CD4-positive, alpha-beta T cell treated with Interleukin-17A for 1 hour (primary cell): ENCODE data around the gene CCSER2.
A peak's percentile ranks its signal among the peaks of the same experiment; 100 is the strongest.
"Not testable (repeated sequence)": the region's sequence is repeated elsewhere in the genome, so short reads cannot be mapped to it uniquely, and the experiment has no call there.

Experiments
- DNase-seq: peaks from one replicate; pipeline ENCODE4 v3.0.0-alpha.2; 2020

CCSER2 gene, protein sequence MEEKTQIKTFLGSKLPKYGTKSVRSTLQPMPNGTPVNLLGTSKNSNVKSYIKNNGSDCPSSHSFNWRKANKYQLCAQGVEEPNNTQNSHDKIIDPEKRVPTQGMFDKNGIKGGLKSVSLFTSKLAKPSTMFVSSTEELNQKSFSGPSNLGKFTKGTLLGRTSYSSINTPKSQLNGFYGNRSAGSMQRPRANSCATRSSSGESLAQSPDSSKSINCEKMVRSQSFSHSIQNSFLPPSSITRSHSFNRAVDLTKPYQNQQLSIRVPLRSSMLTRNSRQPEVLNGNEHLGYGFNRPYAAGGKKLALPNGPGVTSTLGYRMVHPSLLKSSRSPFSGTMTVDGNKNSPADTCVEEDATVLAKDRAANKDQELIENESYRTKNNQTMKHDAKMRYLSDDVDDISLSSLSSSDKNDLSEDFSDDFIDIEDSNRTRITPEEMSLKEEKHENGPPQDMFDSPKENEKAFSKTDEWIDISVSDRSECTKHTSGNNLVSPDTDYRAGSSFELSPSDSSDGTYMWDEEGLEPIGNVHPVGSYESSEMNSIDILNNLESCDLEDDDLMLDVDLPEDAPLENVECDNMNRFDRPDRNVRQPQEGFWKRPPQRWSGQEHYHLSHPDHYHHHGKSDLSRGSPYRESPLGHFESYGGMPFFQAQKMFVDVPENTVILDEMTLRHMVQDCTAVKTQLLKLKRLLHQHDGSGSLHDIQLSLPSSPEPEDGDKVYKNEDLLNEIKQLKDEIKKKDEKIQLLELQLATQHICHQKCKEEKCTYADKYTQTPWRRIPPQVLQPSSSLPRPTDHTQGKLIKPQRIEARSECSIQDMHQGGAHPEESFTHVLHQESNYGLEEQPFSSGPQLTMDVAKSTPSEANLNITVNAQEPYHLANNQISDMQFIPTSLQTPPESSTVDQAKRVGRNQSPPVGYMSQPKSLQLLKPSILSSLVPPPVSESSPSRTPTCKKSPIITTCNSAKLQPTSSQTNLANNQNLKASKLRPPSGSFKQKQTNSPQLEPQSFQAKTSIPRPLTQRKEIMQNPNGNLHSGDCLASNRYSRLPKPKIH

DNA sequence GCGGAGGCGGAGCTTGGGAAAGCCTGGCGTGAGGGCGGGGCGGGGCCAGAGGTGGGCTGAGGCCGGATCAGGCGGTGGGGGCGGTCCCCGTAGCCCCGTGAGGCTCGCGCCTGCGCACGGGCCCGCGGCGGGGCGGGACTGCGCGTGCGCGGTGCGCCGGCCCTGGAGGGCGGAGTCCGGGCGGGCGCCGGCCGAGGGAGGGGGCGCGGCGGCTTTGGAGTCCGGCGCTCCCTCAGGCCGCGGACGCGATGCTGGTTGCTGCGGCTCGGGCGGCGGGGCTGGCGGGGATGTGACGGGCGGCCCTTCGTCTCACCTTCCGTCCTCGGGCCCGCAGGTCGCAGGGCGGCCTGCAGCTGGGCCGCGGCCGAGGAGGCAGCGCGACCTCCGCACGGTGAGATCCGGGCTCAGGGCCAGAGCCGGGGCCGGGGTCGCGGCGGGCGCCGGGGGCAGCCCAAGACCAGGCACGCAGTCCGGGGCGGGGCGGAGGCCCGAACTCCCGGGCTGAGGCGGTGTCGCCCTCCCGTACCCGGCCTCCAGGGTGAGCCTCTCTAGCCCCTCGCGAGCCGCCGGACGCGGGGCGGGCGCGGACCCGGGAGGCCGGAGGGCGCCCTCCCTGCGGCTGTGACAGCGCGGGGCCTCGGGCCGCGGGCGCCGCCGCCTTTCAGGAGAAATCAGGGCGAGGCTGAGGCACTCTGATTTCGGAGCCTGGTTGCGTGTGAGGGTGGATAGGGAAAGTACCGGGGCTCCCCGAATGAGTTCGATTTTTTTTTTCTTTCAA, at the start of gene CCSER2:
CCSER2 (plus strand) TSS at position 172 of the 778 bp plus-strand sequence. CDS start 42,464 bp downstream, outside the sequence.
- DNase-seq: peak; percentile 92

- not testable (repeated sequence) for DNase-seq
Measured at GRCh38 chr10:84279876-84280475, 48.4 kb upstream of the CCSER2 start.

GRCh38 chr10:84286695-84287094, 41.7 kb upstream of the CCSER2 start:
- no peak for DNase-seq

- no peak for DNase-seq
Measured at GRCh38 chr10:84288151-84288550, 40.2 kb upstream of the CCSER2 start.

- no peak for DNase-seq
Measured at GRCh38 chr10:84289521-84290200, 38.7 kb upstream of the CCSER2 start.

DNA sequence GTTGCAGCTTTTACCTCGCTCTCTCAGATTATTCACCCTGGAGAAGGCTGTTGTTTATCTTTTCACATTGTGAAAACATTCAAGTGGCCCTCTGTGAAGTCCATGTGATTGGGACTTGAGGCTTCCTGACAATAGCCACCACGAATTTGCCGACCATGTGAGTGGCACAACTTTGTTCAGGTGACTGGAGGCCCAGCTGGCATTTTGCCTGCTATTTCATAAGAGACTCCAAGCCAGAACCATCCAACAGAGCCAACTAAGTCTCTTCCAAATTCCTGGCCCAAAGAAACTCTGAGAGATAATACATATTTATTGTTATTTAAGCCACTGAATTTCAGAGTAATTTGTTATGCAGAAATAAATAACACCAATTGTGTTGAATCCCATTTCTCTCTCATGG, 38.2 kb upstream of the CCSER2 start:
- DNase-seq: no peak

GRCh38 chr10:84291384-84291783, 37.0 kb upstream of the CCSER2 start:
- DNase-seq: no peak

DNA sequence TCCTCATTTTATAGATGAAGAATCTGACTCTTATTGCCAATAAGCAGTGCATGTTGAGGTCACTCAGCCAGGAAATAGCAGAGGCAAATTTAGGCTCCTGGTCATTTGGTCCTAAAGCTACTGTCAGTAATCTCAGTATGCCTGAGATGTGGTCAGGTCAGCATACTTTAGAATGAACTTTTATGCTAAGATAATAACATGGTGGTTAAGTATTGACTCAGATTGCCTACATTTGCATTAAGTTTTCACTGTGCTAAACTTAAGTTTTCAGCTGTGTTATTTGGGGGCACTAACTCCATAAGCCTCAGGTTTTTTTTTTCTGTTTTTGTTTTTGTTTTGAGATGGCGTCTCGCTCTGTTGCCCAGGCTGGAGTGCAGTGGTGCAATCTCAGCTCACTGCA, 35.9 kb upstream of the CCSER2 start:
- DNase-seq: no peak

DNA sequence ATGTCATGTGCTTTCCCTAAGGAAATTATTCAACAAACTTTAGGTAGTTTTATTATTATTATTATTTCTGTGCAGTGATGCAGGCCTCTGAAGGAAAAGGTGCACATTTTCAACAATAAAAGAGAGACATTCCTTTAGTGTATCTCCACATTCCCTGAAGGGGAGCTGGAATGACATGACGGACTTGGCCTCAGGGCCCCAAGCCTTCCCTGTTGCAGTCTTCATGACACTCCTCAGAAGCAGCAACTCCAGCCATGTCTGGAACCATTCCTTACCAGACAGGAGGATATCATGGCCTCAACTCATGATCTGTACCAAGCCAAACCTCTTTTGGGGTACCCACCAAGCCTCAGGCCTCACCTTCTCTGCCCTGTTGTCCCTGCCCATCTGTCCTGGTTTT, 35.2 kb upstream of the CCSER2 start:
- DNase-seq: no peak

- no peak for DNase-seq
Measured at GRCh38 chr10:84293574-84294016, 34.8 kb upstream of the CCSER2 start.

GRCh38 chr10:84294766-84295447, 33.5 kb upstream of the CCSER2 start:
- DNase-seq: no peak

- no peak for DNase-seq
Measured at GRCh38 chr10:84296091-84296981, 32.1 kb upstream of the CCSER2 start.

GRCh38 chr10:84298057-84298456, 30.3 kb upstream of the CCSER2 start:
- DNase-seq: no peak

DNA sequence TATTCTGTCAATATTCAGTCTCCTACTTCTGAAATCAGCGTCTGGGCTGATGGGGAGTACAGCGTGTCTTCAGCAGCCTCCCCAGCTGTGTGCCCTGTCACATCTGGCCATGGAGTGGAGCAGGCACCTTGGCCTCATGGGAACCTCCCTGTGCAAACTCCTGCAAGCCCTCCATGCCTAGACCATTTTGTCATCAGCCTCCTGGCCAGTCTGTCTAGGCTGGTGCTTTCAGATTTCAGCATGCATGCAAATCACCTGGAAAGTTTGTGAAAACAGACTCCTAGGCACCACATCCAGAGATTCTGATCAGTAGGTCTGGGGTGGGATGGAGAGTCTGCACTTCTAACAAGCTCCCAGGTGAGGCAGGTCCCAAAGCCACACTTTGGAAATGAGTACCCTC, 26.2 kb upstream of the CCSER2 start:
- no peak for DNase-seq

DNA sequence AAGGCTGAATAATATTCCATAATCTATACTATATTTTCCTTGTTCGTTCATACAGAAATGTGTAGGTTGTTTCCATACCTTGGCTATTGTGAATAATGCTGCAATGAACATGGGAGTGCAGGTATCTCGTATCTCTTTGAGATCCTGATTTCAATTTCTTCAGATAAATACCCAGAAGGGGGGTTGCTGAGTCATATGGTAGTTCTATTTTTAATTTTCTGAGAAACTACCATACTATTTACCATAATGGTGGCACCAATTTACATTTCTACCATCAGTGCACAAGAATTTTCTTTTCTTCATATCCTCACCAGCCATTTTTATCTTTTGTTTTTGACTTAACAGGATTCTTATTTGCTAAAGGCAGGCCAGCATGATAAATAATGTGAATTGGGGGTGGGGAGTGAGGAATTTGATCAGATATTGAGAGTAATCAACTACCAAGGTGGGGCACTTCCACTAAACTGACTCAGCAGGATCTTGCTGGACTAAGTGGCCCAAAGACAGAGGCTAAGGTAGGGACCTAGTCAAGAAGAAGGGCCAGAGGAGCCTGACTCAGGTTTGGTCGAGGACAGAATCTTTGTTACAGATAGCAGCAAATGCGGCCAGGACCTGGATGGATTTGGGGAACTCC, 21.5 kb upstream of the CCSER2 start:
- DNase-seq: no peak

- no peak for DNase-seq
Measured at GRCh38 chr10:84308021-84308420, 20.4 kb upstream of the CCSER2 start.

DNA sequence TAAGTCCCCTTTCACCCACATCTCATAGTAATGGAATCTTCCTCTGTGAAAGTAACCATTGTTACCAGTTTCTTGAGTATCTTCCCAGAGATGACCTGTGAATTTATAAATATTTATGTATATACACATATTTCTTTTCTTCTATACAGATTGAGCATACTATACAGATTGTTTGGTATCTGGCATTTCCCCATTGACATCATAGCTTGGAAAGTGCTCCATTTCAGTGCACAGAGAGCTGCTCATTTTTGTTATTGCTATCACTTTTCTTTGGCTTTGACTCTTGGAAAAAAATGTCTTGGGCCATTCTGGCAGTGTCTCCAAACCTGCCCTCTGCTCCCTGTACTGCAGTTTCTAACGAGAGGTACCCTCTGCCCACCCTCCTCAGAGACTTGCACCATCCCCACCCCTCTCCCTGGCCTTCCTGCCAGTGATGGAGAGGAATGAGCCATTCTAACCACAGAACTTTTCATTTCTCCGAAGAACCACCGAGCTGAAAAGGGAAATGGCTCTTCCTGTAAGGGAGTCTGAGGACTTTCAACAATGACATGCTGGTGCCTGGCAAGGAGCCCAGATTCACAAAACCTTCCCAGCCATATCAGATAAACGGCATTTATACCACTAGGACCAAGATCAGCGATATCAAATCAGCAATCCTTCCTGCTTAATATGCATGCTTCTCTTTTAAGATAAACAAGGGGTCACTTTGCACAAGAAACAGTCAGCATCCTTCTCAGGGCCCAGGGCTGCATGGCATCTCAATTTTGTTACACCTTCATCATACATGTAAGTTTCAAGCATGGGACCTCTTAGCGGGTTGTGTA, 19.7 kb upstream of the CCSER2 start:
- peak; percentile 40 for DNase-seq

- no peak for DNase-seq
Measured at GRCh38 chr10:84310470-84310869, 17.9 kb upstream of the CCSER2 start.

GRCh38 chr10:84311576-84311975, 16.8 kb upstream of the CCSER2 start:
- DNase-seq: no peak
